HG02763 (cell line): ENCODE measurements around the gene SLC16A10.
"Not testable (repeated sequence)": the region's sequence is repeated elsewhere in the genome, so short reads cannot be mapped to it uniquely, and the experiment has no call there.

Source experiments
- ATAC-seq: cut with Tn5 transposase; IDR thresholded peaks from one replicate; pipeline ENCODE4 v1.9.1; 2021; ENCODE audit warnings: mild to moderate bottlenecking, moderate library complexity; ENCODE audit not compliant: unreplicated experiment

The SLC16A10 gene

DNA sequence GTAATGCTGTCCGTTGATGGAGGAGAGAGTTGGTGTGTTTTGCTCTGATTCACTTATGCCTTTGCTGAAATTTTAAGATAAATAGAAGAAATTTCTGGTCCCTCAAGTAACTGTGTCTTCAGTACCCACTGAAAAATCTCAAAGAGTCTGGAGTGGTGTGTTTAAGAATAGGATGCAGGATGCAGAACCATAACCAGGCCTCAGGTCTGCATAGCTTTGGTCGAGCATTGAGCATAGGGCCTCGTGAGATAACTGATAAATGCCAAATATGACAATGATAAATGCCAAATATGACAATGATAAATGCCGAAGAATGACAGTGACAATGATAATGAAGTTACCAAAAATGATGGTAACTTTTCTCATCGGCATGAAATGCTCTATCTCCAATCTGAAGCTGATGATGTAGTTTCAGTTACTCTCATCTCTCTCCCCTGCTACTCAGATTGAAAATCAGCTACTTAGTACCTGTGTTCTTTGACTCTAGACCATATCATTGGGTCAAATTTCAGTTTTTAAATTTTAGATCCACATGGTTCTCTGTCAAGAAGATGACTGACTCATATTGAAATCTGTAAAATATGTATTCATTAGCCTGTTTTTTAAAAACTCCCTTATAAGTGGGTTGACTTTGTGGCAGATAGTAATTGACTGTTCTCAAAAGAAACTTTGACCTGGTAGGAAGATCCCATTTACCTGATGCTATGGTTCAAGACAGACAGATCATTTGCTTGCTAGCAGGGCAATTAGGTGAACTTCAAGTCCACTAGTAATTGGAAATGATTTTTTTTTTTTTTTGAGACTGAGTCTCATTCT lies 96.6 kb downstream of the SLC16A10 start:
- no peak for ATAC-seq

DNA sequence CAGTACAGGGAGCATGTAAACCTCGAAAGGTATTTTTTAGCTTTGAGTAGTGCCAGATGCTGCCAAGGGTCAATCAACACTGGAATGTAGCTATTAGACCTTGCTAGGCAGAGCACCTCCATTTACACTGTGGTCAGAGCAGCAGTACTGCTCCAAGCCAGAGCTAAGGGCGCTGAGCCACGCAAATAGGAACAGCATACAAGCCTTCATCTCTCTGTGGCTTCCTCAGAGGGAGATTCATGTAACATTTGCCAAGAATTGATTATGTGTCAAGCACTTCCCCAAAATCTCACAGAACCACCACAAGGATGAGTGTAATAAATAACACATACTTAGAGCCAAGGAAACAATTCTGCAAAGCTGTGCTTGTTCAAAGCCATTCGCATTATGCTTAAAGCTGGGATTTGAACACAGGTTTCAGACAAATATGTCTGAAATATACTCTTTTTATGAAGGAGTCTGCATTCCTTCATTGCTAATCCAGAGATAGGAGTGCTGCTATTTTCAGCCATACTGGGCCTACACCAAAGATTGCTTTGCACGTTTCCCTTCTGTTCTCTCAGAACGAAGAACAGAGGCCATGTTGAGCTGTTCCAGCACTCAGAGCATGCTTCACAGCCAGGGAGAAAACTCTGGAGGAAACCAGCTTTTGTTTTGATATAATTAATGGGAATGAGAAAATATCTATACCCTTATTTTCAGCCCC lies 97.7 kb downstream of the SLC16A10 start:
- no peak for ATAC-seq

DNA sequence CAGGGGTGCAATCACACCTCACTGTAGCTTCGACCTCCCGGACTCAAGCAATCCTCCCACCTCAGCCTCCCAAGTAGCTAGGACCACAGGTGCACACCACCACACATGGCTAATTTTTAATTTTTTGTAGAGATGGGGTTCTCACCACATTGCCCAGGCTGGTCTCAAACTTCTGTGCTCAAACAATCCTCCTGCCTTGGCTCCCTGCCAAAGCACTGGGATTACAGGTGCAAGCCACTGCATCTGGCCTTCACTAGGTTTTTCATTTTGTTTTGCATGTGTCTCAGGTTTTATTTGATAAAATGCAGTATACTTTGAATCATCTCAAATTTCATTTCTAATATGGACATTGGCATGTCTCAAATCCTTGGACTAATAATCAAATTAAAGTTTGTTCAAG lies 98.7 kb downstream of the SLC16A10 start:
- no peak for ATAC-seq

DNA sequence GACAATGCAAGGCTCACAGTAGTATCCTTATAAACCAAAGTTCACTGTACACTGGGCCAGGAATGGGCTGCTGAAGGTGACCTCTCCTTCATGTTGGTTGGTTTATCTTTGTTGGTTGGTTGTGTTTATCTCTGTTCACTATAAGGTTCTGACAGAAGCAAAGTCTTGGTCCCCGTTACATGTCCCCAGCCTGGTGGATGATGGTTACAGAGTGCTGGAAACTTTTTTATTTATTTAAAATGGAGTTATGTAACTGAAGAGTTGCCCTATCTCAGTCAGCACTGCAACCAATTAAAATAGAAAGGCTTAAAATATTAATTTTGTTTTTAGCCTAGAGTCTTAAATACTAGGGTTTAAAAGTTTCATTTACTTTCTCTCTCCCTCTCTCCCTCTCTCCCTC lies 100.6 kb downstream of the SLC16A10 start:
- no peak for ATAC-seq

DNA sequence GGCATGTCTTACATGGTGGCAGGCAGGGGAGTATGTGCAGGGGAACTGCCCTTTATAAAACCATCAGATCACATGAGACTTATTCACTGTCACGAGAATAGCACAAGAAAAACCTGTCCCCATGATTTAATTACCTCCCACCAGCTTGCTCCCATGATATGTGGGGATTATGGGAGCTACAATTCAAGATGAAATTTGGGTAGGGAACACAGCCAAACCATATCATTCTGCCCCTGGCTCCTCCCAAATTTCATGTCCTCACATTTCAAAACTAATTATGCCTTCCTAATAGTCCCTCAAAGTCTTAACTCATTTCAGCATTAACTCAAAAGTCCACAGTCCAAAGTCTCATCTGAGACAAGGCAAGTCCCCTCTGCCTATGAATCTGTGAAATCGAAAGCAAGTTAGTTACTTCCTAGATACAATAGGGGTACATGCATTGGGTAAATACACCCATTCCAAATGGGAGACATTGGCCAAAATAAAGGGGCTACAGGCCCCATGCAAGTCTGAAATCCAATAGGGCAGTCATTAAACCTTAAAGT lies 102.4 kb downstream of the SLC16A10 start:
- not testable (repeated sequence) for ATAC-seq

DNA sequence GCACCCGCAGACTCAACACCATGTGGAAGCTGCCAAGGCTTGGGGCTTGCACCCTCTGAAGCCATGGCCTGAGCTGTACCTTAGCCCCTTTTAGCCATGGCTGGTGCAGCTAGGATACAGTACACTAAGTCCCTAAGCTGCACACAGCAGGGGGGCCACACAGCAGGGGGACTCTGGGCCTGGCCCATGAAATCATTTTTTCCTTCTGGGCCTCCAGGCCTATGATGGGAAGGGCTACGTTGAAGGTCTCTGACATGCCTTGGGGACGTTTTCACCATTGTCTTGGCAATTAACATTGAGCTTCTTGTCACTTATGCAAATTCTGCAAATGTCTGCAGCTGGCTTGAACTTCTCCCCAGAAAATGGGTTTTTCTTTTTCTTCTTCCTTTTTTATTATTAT lies 103.3 kb downstream of the SLC16A10 start:
- ATAC-seq, result no peak

DNA sequence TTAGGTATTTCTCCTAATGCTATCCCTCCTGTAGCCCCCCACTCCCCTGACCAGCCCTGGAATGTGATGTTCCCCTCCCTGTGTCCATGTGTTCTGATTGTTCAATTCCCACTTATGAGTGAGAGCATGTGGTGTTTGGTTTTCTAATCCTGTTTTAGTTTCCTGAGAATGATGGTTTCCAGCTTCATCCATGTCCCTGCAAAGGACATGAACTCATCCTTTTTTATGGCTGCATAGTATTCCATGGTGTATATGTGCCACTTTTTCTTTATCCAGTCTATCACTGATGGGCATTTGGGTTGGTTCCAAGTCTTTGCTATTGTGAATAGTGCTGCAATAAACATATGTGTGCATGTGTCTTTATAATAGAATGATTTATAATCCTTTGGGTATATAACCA lies 103.8 kb downstream of the SLC16A10 start:
- ATAC-seq, result not testable (repeated sequence)

DNA sequence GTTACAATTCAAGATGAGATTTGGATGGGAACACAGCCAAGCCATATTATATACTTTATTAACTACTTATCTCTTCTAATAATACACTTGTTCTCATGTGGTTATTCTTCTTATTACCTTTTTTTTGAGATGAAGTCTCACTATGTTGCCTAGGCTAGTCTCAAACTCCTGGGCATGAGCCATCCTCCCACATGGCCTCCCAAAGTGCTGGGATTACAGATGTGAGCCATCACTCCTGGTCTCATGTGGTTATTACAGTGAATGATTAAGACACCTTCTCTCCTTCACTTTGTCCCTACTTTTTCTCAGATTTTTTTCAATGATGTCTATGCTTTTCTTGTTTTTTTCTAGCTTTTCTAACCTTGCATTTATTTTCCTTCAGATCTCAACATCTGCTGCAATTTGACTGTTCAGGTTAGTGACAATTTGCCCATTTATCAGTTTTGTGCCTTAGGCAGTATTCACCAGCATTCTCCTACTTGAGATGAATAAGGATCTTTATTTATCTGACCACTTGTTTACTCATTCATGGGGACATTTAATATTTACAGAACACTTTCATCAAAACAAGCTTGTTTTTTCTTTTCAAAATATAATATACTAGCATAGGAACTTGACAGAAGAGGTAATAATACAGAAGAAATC lies 105.7 kb downstream of the SLC16A10 start:
- no peak for ATAC-seq

DNA sequence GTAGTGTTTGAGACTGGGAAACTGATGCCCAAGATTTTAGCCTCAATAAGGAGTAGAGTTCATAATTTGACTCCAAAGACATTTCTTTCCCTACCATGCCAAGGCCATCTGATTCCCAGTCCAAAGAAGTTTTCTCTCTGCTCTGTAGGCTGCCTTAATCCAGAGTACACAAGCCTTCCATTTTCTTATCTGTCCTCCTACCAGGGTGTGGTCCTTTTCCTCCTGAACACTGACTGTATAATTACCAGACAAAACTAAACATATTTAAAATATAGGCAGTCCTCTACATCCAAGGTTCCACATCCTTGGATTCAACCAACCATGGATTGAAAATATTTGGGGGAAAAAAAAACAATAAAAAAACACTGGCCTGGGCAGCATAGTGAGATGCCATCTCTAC lies 108.4 kb downstream of the SLC16A10 start:
- no peak for ATAC-seq

DNA sequence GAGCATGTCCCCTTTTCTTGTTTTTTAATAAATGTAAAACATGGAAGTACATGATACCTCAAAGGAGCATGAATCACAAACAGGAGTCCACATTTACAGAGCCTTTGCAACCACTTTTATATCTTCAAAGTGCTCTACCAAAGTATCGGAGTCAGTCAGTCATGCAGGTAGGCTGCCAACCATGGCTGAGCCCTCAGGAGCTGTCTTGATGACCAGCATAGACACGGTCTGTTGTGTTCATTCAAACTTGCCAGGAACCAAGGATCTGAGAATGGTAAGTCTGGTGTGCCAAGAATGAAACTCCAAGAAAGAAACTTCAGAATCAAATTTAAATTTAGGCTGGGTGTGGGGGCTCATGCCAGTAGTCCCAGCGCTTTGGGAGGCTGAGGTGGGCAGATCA lies 111.5 kb downstream of the SLC16A10 start:
- ATAC-seq, result no peak

DNA sequence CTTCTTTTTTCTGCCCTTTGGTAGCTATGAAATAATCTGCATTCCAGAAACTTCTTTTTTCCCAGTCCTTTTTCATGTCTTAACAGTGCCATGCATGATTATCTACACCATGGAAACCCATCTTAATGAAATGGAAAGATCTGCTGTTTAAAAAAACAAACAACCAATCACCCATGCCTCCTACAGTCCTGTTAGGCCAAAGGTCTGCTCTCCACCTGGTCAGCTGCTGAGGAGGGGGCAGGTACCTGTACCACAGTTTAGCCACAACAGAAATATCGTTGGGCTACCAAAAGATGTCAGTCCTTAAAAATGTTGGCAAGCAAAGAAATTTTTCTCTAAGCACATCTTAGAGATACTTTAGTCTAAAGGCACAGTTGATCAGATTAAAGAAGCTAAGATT lies 112.6 kb downstream of the SLC16A10 start:
- no peak for ATAC-seq

DNA sequence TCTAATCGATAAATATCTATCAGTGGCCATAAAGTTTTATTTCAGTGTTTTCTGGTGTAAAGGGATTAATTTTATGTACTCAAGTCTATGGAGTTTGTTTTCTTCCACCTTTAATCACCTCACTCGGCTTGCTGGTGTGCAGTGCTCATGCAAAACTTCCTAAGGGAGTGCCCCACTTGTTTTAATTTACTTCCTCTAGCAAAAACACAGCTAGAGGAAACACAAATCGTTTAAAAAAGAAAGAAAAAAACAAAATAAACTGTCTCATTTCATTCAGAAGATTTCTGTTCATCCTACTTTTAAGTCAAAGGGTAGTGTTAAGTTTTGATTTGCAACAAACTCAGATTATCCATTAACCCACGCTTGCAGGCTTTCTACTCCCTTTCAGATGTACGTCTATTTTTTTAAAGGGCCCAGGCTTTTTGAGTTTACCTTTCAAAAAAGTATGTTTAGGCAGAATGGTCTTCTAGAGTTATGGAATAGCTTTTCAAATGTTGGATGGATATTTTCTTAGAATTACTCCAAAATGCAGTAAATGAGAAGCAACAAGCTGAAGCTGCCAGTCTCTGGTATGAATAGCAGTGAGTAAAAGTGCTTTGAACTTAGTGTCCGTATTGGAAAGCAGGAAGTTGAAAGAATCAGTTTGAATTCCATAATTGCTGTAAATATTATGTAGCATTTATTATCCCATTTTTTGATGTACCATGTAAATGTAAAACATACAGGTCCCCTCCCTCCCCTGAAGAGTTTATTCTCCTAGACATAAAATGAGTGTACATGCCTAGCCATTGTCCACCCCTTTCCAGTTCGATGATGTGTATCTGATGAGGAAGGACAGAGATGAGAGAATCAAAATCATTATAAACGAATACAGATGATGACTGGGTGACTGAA lies 113.3 kb downstream of the SLC16A10 start:
- no peak for ATAC-seq

DNA sequence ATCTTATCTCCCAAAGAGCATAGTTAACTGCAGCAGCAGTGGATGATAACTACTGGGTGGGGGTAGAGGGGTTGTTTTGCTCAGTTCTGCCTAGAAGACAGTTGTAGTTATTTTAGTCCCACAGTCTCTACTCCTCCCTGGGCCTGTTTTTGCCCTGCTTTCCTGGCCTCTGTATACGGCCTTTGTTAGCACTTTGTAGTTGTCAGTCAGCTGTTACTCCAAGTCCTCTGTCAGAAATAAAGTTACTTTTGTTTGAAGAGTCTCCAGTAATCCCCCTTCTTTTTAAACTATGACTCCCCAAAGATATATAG lies 113.9 kb downstream of the SLC16A10 start:
- no peak for ATAC-seq

DNA sequence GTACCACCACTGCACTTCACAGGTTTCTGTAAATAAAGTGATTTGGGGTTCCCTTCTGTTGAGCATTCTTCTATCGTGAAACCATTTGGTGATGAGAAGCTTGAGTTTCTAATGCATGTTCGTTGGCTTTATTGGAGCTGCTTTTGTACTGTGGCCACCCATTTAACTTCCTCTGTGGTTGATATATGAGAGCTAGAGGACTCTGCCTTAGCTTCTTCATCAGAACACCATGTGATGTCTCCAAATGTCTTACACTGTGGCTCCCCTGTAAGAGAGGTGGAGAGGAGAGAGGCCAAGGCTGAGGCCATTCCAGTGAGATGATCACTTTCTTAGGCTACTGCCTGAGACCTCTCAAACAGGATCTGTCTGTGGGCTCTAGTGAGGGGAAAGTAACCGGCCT lies 114.5 kb downstream of the SLC16A10 start:
- no peak for ATAC-seq

DNA sequence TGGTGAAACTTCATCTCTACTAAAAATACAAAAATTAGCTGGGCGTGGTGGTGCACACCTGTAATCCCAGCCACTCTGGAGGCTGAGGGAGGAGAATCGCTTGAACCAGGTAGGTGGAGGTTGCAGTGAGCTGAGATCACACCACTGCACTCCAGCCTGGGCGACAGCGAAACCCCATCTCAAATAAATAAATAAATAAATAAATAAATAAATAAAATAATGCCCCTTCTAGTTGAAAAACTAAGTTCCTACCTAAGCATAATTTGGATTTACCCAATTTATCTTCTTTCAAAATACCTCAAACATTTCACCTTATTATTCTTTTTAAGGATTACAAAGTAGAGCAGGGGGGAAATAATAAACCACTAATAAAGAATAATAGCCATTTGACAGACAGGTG lies 116.2 kb downstream of the SLC16A10 start:
- ATAC-seq, result not testable (repeated sequence)

DNA sequence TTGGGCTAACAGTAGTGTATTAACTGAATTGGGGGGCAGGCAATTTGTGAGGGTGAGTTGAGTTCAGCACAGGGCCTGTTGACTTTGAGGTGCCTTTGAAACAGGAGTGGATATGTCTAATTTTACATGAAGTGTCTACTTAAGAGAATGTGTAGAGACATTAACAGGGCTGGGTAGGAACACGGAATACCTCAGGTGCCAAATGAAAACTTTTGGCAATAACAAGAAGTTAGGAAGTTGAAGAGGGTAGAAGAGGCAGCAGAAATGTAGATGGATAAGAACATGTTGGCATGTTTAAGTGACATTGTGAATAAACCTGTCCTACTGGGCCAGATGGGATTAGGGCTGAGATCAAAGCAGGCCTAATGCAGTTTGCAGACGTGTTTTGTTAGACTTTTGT lies 117.0 kb downstream of the SLC16A10 start:
- ATAC-seq, result no peak

DNA sequence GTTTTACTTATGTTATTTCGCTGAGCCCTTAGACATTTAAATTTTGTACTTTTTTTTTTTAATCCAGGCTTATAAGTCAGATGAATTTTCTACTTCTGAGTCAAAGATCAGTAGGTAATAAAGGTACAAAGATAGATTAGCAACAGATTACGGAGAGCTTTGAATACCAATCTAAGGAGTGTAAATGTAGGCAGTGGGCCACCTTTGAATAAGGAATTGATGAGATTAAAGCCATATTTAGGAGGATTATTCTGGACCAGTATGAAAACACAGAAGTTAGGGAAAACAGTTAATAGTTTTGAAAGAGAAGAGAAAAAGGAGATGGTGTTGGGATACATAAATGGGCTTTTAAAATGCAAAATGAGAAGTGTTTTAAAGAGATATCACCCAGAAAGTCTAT lies 117.6 kb downstream of the SLC16A10 start:
- no peak for ATAC-seq

DNA sequence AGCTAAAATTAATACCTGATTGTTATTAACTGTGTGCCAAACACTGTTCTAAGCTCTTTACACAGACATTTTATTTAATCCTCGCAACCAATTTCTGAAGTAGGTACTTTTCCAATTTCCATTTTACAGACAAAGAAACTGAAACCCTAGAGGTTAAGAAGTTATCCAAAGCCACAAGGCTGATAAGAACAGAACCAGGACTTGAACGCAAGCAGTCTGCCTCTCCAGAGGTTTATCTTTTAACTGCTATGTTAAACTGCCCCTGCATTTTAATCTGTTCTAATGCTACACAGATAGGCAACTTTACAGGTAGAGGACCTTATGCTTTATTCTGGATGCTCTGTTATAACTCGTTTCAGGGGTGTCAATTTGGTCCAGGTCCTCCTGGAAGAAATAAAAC lies 118.2 kb downstream of the SLC16A10 start:
- no peak for ATAC-seq

DNA sequence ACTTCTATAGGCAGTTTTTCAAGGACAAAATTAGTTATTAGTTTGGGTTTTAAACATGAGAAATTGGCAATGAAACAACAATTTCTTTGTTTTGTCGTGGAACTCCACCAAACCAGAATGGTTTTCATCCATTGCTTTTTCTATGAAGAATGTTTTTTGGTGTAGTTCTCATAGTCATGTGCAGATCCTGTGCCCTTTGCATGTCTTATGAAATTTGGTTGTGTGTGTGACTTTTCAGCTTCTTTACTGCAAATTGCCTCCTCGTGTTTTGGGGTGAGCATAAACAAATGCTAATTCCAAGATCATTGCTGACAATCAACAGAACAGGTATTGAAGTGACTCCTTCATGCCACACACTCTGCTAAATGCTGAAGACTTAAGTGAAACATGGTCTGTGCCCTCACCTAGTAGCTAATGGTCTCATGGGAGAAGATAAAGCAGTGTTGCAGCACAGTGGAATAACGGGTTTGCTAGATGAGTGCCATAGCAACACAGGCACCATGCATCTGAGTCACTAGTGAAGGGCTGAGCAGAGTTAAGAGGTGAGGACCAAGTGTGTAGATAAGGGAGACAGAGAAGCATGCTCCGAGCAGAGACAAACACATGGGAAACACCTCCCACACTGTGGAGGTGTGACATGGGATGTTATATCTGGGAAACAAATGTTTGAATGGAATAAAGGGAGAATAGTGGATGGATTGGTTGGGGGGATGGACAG lies 120.0 kb downstream of the SLC16A10 start:
- ATAC-seq, result no peak

DNA sequence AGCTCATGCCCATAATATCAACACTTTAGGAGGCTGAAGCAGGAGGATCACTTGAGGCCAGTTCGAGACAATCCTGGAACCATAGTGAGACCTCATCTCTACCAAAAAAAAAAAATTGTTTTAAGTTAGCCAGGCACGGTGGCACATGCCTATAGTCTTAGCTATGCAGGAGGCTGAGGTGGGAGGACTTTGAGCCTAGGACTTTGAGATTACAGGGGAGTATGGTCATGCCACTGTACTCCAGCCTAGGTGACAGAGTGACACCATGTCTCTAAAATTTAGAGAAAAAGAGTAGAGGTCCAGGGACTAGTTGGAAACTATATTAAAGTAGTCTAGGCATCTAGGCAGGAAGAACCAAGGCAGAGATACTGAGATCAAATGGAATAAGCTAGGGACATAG lies 121.6 kb downstream of the SLC16A10 start:
- no peak for ATAC-seq
